Natural killer cell (primary cell): ENCODE measurements around the gene SLC22A12. TPM values are rescaled to one million over a fixed set of nuclear protein-coding genes. Genes with fewer than 3 reads are reported as not detected.

Experiments
- ATAC-seq, 3 donors: fragments of 150-1000 bp in 2 of 3; fragments of 200-7000 bp in 1 of 3; cut with Tn5 transposase; 1 replicate in 1 of 3; 2 replicates in 2 of 3; pipeline ENCODE4 v1.10.0; 2021; ENCODE audit warnings: mild to moderate bottlenecking in 2 of 3, moderate library complexity in 2 of 3
- DNase-seq, 2 donors: peaks; one replicate each; pipeline versions ENCODE4 v3.0.0 to v3.0.0-alpha.2; 2013 to 2021; ENCODE audit warnings: mixed read lengths in 1 of 2
- H3K27ac ChIP-seq: one replicate; pipeline ENCODE4 v1.5.1; 2013; ENCODE audit warnings: mild to moderate bottlenecking, low read length
- H3K27me3 ChIP-seq: one replicate; pipeline ENCODE4 v1.6.1; 2013; ENCODE audit warnings: low read length; ENCODE audit not compliant: control insufficient read depth, insufficient read depth
- H3K36me3 ChIP-seq: one replicate; pipeline ENCODE4 v1.6.1; 2013; ENCODE audit warnings: low read length; ENCODE audit not compliant: control insufficient read depth, insufficient read depth
- H3K4me1 ChIP-seq: one replicate; pipeline ENCODE4 v1.6.1; 2013; ENCODE audit warnings: low read length; ENCODE audit not compliant: control insufficient read depth, insufficient read depth
- H3K4me3 ChIP-seq: one replicate; pipeline ENCODE4 v1.5.1; 2013; ENCODE audit warnings: low read length
- H3K9me3 ChIP-seq: one replicate; pipeline ENCODE4 v1.6.1; 2013; ENCODE audit warnings: low read length; ENCODE audit not compliant: control insufficient read depth, insufficient read depth
- H3K27ac Mint-ChIP-seq, 2 donors: one replicate each; pipeline ENCODE4 v1.8.0; 2022; ENCODE audit warnings: mild to moderate bottlenecking in 2 of 2, mixed read lengths in 2 of 2, moderate library complexity in 1 of 2
- H3K27me3 Mint-ChIP-seq, 2 donors: one replicate each; pipeline ENCODE4 v1.8.0; 2022; ENCODE audit warnings: low read depth in 2 of 2, mixed read lengths in 2 of 2
- H3K36me3 Mint-ChIP-seq: one replicate; pipeline ENCODE4 v1.8.0; 2022; ENCODE audit warnings: mixed read lengths
- H3K4me1 Mint-ChIP-seq, 2 donors: one replicate each; pipeline ENCODE4 v1.8.0; 2022; ENCODE audit warnings: mixed read lengths in 2 of 2
- H3K4me3 Mint-ChIP-seq: one replicate; pipeline ENCODE4 v1.8.0; 2022; ENCODE audit warnings: mild to moderate bottlenecking, moderate library complexity, mixed read lengths
- H3K9me3 Mint-ChIP-seq, 2 donors: one replicate each; pipeline ENCODE4 v1.8.0; 2022; ENCODE audit warnings: mixed read lengths in 2 of 2
- CTCF ChIP-seq: fragments of 200-600 bp; IDR thresholded peaks from one replicate; pipeline ENCODE4 v1.8.0; 2022; ENCODE audit warnings: antibody characterized with exemption
- WGBS: methylation state at CpG from one replicate; pipeline ENCODE4 v1.1.7; 2013; ENCODE audit warnings: missing lambda C conversion rate; ENCODE audit not compliant: insufficient coverage; 5-methylcytosine and 5-hydroxymethylcytosine counted together
- intact Hi-C: fragments of 100-400 bp; cut with micrococcal nuclease; formaldehyde crosslinking; loops from one replicate; pipeline ENCODE4 v1.14.2; 2022
- total RNA-seq, 4 donors: library from RNA; stranded (reverse); fragments of 120-200 nt in 1 of 4; gene quantifications; one replicate each; pipeline versions ENCODE4 v1.2.3 to v1.2.4, GENCODE V29; 2013 to 2022

The SLC22A12 gene
- total RNA-seq, 3 donors from 2014 or later (not counting 1 experiment from before 2014, with no cell fraction given): not detected

GRCh38 chr11:64591257-64592233, 525 bp downstream of the SLC22A12 start:
- H3K27me3 ChIP-seq: no peaks in the 10 kb centered on the region
- Mint-ChIP-seq H3K4me1 (no peaks in the 10 kb centered on the region), H3K27ac (no peak overlapping the region), H3K27me3 (peaks cover 0 to 13% of the 10 kb centered on the region in 2 donors), H3K36me3 (no peaks in the 10 kb centered on the region), H3K9me3 (peaks cover 2 to 8% of the 10 kb centered on the region in 2 donors), H3K4me3 (no peak overlapping the region)
- no peak overlapping the region for H3K4me3 ChIP-seq
- no peak for TF ChIP-seq CTCF
- no peak overlapping the region for H3K27ac ChIP-seq
- H3K9me3 ChIP-seq: no peaks in the 10 kb centered on the region
- DNase-seq (no peak), ATAC-seq (no peak)
- 91% methylated on average over 36 of the region's 36 CpGs for WGBS
- intact Hi-C loops: no loop called here
- H3K36me3 ChIP-seq: no peaks in the 10 kb centered on the region
- no peaks in the 10 kb centered on the region for H3K4me1 ChIP-seq

GRCh38 chr11:64592234-64592615, 1.2 kb downstream of the SLC22A12 start:
- H3K27me3 ChIP-seq: no peaks in the 10 kb centered on the region
- WGBS: 82% methylated on average over 3 of the region's 3 CpGs
- ATAC-seq: no peak
- Mint-ChIP-seq H3K27me3 (peaks cover 0 to 12% of the 10 kb centered on the region in 2 donors), H3K27ac (no peak overlapping the region), H3K4me3 (no peak overlapping the region), H3K9me3 (peaks cover 2 to 8% of the 10 kb centered on the region in 2 donors), H3K4me1 (no peaks in the 10 kb centered on the region), H3K36me3 (no peaks in the 10 kb centered on the region)
- no peaks in the 10 kb centered on the region for H3K4me1 ChIP-seq
- H3K4me3 ChIP-seq: no peak overlapping the region
- H3K36me3 ChIP-seq: no peaks in the 10 kb centered on the region
- no peak for TF ChIP-seq CTCF
- no peak for DNase-seq
- no peaks in the 10 kb centered on the region for H3K9me3 ChIP-seq
- H3K27ac ChIP-seq: no peak overlapping the region
- intact Hi-C loops: no loop called here

GRCh38 chr11:64592656-64593055, 1.6 kb downstream of the SLC22A12 start:
- no peaks in the 10 kb centered on the region for H3K4me1 Mint-ChIP-seq
- DNase-seq: no peak
- 88% methylated on average over 9 of the region's 9 CpGs for WGBS

More at GRCh38 chr11:64592656-64593055, 1.6 kb downstream of the SLC22A12 start:
- H3K27ac ChIP-seq: no peak overlapping the region
- no peak overlapping the region for H3K4me3 ChIP-seq
- TF ChIP-seq CTCF: no peak
- H3K27me3 ChIP-seq: no peaks in the 10 kb centered on the region
- ATAC-seq: no peak
- no peaks in the 10 kb centered on the region for H3K4me1 ChIP-seq
- intact Hi-C loops: no loop called here
- H3K4me3 Mint-ChIP-seq: no peak overlapping the region
- H3K27me3 Mint-ChIP-seq: peaks cover 0 to 14% of the 10 kb centered on the region in 2 donors
- H3K9me3 ChIP-seq: no peaks in the 10 kb centered on the region
- no peaks in the 10 kb centered on the region for H3K36me3 ChIP-seq
- peaks cover 2 to 8% of the 10 kb centered on the region in 2 donors for H3K9me3 Mint-ChIP-seq
- H3K36me3 Mint-ChIP-seq: no peaks in the 10 kb centered on the region
- H3K27ac Mint-ChIP-seq: no peak overlapping the region
